ENCODE data around the gene SMR3B. TPM values are rescaled to one million over a fixed set of nuclear protein-coding genes. Genes with fewer than 3 reads are reported as not detected.

The SMR3B gene
- total RNA-seq, 1 donor from 2014 or later, result not detected

Other genes with a start within 250 kb of the SMR3B start
- gene PRR27, start 228.9 kb upstream of the SMR3B start, total RNA-seq, result 0.51 TPM
- not detected for gene ODAM, start 187.4 kb upstream of the SMR3B start, total RNA-seq
- not detected for gene FDCSP, start 157.0 kb upstream of the SMR3B start, total RNA-seq
- gene CSN3, start 140.5 kb upstream of the SMR3B start, total RNA-seq, result not detected
- not detected for gene CABS1, start 48.1 kb upstream of the SMR3B start, total RNA-seq
- not detected for gene SMR3A, start 22.4 kb upstream of the SMR3B start, total RNA-seq
- gene OPRPN, start 14.8 kb downstream of the SMR3B start, total RNA-seq, result not detected
- gene MUC7, start 89.1 kb downstream of the SMR3B start, total RNA-seq, result 140 TPM
- gene AMTN, start 135.4 kb downstream of the SMR3B start, total RNA-seq, result not detected
- gene AMBN, start 209.1 kb downstream of the SMR3B start, total RNA-seq, result not detected
- gene ENAM, start 245.6 kb downstream of the SMR3B start, total RNA-seq, result 1.7 TPM

Data from tongue (tissue), 1 donor.